GM18867 (cell line): ENCODE results near the gene SCD5.
A peak's percentile ranks its signal among the peaks of the same experiment; 100 is the strongest.

Experiments
- ATAC-seq: cut with Tn5 transposase; IDR thresholded peaks from one replicate; pipeline ENCODE4 v1.9.1; 2021; ENCODE audit warnings: mild to moderate bottlenecking, moderate library complexity; ENCODE audit not compliant: unreplicated experiment

The SCD5 gene

DNA sequence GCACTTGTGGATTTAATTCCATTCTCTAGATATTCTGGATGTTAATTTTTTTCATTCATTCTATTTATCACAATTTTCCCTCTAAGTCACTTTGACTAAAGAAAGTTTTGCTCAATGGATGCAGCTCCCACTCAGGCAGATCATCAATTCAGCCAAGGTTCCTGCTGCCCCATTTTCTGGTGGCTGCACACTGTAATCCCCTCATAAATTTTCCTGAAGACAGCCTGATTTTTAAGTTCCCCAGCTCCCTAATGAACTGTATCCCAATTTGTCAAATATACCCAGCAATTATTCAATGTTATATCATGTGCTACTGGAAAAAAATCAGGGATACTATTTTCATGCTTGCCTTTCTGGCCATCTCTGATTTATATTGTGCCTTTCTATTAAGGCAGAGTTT is 61.2 kb downstream of the SCD5 start:
- no peak for ATAC-seq

DNA sequence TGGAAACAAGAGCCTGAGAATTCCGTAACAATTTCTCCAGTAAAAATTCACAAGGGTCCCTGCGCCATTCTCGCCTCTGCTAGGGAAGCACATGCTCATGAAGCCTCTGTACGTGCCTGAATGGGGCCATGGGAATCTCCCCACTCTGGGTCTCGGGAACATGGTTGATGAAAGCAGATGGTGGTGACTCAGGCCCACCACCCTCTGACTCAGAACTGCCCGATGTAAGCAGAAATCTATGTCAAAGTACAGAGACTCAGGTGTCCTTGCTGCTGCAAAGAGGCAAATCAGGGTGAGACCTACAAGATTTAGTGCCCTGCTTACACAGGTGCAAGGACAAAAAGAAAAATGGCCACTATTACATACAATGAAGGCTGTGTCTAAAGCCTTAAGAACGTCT is 65.0 kb downstream of the SCD5 start:
- no peak for ATAC-seq

DNA sequence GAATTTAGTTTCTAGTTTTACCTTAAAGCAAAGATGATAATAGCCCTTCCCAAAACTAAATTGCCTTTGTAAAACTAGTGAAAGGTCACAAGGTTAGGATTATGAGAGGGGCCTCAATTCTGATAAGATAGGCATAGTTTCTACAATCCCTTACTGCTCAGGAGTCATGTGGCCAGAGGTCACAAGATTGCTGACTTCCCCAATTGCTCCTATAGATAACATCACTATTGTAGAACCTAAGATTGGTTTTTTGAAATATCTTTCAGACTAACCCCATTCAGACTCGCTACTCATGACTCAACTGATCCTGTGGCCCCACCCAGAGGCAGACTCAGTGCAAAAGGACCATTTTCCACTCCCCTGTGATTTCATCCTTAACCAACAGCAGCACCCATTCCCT is 70.3 kb downstream of the SCD5 start:
- ATAC-seq, result no peak

DNA sequence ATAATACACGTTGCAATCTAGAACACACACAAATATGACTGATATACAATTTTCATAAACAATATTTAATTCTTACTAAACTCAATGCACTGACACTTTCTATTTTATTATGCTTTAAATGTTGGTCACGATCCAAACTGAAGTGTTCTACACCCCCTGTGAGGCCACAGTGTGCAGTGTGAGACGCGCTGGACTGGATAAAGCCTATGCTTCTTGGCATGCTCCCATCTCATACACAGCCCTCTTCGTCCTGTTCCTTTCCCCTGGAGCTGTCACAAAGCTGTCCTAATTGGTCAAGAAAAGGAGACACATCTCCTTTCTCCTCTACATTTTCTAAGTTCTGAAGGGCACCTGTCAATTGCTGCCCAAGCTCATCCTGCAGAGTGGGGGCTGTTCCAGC is 72.0 kb downstream of the SCD5 start:
- no peak for ATAC-seq

DNA sequence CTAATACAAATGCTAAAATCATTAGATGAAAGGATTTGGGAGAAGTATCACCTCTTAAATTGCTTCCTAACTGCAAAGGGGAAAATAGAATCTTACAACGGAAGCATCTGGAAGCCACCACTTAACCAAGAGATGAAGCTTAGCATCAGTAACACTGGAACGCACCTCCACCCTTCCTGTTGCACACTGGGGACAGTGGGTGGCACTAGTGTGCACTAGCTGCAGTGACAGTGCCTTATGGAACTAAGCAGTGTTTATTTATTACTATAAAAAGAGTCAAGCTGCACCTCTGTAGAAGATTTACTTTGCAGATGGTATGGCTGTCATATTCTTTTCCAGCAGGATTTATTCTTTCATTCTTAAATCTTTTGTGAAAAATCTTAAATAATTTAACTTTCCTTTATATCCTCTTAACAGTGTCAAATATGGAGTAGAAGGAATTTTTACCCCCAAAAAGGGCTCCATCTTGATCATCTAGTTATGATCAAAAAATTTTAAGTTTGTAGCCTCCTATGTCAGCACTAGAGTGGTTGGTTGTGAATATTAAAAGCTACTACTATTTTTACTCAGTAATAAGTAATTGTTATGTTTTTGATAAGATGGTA is 76.7 kb downstream of the SCD5 start:
- peak; percentile 59 for ATAC-seq

DNA sequence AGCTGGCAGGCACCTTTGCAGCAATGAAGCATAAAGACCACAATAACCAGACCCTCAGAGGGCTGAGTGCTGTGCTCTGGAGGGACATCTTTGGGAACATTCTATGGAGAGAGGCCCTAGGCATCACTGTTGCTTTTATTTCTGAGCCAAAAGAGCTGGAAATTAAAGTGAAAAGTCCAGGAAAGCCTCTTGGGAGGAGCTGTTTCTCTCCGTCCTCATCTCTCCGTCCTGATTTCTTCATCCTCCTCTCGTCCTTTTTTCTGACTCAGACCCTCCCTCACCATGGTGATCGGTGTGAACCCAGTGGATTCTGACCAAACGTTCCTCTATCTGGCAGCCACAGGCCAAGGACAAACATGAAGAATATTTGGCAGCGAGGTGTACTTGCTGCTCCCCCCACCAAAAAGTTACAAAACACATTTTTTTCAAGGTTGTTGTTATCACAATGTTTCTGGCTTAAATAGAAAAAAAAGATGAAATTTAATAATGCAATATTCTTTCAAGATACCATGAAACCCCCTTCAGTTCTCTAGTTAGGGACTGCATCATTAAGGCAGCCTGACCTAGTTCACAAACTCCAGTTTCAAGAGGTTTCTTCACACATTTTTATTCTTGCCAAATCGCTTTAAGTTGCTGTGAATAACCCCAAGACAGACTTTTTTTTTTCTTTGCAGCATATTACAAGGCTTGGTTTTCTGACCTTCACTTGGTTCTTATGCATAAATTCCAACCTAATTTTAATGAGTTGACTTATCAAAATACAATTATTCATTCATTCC is 80.2 kb downstream of the SCD5 start:
- ATAC-seq, result no peak

DNA sequence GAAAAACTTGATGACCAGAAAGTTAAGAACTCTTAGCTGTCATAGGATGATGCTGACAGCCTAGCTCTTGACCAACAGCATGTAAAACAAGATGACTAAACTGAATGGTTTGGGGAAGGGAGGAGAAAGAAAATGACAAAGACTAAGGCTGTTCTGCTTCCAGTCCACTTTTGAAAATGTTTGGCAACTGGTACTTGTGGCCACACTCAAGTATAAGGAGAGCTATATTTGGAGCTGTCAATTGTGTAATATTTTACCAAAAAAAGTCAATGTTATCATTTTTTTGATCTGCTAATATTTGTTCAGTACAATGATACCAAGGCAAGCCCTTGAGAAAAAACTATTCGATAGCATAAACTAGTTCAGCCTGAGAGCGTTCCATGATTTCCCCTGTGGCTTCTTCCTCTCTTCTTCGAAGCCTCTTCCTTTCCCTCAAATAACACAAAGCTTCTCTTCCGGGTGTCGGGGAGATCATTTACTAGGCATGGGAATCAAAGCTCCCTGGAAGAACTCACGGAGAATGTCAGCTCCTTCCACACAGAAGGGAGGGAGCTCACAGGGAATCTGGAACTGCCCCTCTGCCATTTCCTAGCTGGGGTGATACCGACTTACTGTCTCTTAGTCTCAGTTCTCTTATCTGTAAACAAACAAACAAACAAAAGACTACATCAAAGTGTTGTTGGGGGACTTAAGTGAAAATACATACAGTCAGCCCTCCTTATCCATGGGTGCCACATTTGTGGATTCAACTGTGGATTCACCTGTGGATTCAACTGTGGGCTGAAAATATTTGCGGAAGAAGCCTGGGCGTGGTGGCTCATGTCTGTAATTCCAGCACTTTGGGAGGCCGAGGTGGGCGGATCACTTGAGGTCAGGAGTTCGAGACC is 82.6 kb downstream of the SCD5 start:
- ATAC-seq, result no peak

DNA sequence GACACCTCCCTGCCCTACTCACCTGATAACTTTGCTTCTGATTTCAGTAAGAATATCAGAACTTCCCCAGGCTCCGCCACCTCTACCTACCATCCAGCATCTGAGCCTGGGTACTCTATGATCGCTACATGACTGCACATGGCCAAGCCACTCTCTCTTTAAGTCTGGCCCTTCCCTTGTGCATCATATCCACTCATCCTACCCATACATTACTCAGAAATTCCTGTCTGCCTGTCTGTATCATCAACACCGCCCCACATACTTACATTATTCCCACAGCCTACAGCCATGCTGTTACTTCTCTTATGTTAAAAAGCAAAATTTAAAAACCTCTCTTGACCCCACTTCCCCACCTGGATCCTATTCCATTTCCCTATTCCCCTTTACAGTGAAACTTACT is 84.7 kb downstream of the SCD5 start:
- no peak for ATAC-seq

DNA sequence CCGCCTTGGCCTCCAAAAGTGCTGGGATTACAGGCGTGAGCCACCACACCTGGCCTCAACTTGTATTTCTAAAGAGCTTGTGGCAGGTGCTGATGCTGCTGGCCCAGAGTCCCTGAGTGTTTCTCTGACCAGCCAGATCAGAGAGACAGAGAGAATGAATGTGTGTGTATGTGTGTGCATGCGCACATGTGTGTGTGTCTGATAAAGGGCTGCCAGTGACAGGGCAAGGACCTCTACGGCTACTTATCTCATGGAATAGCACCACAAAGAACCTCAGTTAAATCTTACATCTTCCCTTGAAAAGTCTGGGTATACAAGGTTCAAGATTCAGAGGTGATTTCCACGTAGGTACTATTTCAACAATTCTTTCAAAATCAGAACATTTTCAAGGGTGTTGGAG is 86.0 kb downstream of the SCD5 start:
- no peak for ATAC-seq

DNA sequence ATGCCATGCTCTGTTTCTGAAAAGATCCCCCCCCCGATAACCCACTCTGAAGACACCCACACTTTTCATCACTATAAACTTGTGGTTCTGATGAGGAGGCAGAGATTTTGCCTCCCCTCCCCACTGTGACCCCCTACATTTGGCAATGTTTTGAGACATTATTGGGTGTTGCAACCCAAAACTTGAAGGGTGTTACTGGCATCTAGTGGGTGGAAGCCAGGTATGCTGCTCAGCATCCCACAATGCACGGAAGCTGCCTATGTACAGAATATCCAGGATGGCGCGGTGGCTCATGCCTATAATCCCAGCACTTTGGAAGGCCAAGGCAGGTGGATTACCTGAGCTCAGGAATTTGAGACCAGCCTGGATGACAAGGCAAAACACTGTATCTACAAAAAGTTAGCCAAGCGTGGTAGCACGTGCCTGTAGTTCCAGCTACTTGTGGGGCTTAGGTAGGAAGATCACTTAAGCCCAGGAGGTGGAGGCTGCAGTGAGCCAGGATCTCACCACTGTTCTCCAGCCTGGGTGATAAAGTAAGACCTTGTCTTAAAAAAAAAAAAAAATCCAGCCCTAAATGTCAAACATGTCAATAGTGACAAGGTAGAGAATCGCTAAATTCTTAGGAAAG is 87.3 kb downstream of the SCD5 start:
- no peak for ATAC-seq

DNA sequence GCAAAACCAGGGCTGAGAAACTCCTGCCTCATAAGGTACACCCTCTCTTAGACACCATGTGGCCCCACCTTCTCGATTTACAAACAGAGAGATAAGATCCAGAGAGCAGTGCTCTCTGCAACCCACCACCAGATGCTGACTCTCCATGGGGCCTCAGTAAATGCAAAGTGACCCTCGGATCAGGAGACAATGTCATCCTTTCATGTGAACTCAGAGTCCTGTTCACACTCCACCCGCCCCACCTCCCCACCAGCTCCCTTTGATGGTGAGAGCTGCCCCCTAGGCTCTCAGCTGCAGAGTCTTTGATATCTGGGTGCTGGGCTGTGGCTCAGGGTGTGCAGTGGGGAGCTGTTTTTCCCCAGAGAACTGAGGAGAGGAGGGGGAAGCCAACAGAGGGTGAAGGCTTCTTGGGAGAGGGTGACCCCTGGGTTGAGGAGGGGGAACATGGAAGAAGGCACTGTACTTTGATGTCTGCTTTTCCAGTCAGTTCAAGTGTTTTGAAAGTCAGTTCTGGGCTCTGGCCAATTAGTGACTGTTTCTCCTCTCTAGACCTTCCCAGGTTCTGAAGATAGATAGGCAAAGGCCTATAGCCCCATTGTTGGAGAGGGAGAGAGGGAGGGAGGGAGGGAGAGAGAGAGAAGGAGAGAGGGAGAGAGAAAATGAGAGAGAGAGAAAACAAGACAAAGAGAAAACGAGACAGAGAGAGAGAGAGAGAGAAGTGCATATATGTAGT is 88.2 kb downstream of the SCD5 start:
- no peak for ATAC-seq

DNA sequence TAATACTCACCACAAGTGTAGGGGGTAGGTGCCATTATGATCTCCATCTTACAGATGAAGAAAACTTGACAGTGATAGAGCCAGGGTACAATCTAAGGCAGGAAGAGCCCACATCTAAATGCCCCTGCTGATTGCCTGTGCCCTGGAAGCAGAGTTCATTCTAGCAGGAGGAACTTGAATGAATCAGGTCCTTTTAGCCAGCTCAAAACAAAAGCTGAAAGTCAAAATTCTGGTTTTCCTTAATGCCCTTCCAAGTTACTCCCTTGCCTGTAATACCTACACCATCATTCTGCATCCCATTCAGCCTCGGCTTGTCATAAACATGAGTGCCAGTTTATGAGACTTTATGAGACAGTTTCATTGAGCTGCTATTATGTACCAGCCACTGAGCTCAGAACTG is 89.6 kb downstream of the SCD5 start:
- no peak for ATAC-seq

DNA sequence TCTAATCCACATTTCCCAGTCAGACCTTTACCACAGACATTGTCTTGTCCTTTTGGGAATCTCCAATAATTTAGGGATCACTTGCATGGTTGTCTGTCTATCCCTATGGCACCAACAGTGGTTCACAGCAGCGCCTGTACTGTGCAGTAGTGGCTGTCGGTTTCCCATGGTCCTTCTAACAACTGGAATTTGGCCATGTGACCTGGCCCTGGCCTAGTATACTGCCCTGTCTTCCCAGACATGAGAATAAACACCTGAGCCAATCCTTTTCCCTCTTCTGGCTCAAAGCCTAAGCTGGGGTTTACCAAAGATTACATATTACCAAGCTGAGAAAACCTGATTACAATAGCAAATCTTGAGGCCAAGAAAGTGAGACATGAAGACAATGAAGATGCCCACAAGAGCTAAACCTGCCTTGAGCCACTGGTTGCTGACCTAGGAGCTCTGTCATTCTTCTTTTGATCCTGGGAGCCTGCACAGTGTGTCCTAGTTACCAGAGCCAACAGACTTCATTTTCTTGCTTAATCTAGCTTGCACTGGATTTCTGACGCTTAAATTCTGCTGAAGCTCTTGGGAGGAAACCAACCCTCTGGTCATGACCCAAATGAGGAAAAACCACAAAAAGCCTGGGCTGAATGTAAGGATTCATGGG is 92.1 kb downstream of the SCD5 start:
- no peak for ATAC-seq

DNA sequence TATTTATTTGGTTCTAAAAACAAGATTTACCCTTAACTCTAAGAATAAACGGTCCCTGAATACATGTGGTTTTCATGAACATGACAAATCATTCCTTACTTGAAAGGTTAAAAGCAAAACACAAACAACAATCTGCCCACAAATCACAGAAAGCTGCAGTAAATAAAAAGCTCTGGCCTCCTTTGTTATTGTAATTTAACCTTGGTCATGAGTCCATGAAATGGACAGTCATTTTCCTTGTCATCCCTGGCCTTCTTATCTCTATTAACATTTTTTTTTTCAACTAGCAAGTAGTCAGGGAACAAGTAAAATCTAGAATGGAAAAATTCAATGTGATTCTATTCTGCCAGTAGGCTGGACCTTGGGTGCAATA is 92.7 kb downstream of the SCD5 start:
- ATAC-seq, result no peak

DNA sequence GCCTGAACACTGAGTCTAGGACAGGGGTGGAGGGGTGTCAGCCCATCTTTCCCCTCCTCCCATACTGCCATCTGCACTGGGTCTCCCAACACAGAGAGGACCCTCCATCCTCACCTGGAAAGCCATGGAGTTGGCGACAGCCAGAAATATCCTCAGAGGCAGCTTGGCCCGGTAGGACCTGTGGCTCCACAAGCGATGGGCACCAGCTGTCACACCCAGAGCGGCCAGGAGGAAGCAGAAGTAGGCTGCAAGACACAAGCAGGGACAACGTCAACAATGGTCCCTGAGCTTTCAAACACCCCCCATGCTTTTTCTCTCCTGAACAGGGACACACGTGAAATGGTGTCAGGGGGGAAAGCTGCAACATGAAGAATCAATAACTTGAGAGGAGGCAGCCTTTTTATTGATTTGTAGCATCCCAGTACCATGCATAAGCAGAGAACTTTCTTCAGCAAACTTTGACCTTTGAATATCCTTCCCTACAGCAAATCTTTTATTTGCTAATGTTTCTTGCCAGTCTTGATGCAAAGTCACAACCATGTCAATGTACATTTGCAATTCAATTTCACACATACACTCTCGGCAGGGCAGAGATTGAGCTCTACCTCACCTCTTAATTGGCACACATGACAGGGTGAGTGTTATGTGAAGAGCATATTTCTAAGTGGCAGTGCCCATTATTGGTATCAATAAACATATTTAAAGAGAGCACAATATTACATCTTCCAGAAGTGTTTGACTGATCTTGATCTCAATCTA is 93.2 kb downstream of the SCD5 start:
- no peak for ATAC-seq

DNA sequence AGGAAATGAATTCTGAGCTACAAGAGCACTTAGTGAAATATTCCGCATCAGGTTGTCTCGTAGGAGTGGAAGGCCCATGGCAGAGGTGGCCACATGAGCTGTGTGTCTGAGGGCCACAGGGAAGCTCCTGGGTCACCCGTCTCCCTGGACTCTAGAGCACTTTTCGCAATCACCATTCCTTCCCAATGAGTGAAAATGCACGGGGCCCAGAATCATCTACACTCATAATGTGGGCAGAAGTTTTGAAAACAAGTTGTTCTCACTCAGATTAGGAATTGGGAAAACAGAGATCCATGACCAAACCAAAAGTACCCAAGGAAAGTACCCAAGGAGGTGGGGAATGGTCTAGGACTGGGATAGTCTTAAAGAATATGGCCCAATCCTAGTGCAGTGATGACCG is 94.4 kb downstream of the SCD5 start:
- ATAC-seq, result no peak

DNA sequence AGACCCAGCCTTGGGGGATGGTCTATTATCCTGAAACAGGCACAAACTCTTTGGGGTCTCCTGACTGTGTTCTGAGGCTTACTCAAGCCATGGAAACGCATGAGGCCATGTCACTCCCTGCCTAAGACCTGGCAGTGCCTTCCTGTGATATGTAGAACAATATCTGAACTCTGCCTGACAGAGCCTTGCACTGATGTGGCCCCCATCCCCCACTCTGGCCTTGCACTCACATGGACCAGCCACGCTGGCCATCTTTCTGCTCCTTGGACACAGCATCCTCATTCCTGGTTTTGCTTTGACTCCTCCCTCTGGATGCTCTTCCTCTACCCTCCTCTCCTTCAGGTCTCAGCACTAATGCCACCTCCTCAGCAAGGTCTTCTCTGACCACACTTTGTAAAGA is 100.2 kb downstream of the SCD5 start:
- ATAC-seq, result no peak

DNA sequence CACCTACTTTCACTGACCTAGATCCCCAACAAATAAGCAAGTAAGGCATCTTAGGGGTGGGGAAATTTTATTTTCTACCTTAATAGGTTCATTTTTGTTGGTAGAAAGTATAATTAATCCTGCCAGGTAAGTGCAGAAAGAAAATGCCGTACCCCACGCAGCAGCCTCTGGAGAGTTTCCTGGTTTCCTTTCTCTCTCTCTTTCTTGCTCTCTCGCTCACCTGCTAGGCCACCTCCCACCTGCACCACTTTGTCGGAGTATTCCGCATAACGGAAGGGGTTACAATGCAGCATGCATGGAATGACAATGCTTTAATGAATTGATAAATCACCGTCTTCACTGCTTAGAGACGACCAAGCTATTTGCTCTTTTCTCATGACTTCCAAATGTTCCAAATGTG is 101.0 kb downstream of the SCD5 start:
- no peak for ATAC-seq

DNA sequence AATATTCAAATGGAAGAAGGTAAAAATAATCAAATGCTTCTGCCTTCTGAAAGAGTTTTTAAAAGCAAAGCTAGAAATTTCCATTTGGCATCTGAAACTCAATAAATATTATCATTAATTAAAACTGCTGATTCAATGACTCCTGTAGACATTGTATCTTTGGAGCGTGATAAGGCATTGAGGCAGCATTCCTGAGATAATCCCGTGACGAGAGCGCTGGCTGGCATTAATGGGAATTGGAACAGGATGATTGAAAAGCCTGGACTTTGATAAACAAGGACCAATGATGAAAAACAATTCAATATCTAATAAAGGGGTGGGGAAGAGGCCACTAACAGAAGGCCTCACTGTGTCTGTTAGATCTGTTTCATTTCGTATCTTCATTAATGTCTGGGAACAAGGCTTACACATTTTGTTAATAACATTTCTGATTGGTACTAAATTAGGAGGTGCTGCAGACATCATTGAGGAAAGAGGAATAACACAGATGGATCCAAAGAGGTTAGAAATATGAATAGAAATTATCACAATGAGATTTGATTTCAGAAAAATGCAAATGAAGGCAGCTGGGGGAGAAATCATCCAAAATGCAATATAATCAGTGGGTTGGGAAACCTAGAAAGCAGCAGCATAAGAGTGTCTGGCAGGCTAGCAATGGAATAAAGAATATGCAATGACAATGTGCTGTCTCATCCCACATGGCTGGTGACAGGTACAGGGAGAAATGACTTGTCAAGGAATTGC is 102.3 kb downstream of the SCD5 start:
- no peak for ATAC-seq
